ENCODE data around the gene BCCIP.

GRCh38 chr10:125878957-125879835, 55.9 kb downstream of the BCCIP start:
- TF ChIP-seq CSDC2 (CRISPR knock-in tag; IDR thresholded peaks at IDR 0.05) = no peak
- TF ChIP-seq GLIS3 (CRISPR knock-in tag; IDR thresholded peaks at IDR 0.05) = no peak
- no peak for TF ChIP-seq SNAI2 (CRISPR knock-in tag; IDR thresholded peaks at IDR 0.05)
- no peak for TF ChIP-seq ZNF8 (CRISPR knock-in tag; IDR thresholded peaks at IDR 0.05)
- TF ChIP-seq, protein P1, sequence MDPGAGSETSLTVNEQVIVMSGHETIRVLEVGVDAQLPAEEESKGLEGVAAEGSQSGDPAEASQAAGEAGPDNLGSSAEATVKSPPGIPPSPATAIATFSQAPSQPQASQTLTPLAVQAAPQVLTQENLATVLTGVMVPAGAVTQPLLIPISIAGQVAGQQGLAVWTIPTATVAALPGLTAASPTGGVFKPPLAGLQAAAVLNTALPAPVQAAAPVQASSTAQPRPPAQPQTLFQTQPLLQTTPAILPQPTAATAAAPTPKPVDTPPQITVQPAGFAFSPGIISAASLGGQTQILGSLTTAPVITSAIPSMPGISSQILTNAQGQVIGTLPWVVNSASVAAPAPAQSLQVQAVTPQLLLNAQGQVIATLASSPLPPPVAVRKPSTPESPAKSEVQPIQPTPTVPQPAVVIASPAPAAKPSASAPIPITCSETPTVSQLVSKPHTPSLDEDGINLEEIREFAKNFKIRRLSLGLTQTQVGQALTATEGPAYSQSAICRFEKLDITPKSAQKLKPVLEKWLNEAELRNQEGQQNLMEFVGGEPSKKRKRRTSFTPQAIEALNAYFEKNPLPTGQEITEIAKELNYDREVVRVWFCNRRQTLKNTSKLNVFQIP (CRISPR knock-in tag; IDR thresholded peaks at IDR 0.05; ENCODE audit: borderline replicate concordance, low read depth) = no peak
- TF ChIP-seq, protein P2, sequence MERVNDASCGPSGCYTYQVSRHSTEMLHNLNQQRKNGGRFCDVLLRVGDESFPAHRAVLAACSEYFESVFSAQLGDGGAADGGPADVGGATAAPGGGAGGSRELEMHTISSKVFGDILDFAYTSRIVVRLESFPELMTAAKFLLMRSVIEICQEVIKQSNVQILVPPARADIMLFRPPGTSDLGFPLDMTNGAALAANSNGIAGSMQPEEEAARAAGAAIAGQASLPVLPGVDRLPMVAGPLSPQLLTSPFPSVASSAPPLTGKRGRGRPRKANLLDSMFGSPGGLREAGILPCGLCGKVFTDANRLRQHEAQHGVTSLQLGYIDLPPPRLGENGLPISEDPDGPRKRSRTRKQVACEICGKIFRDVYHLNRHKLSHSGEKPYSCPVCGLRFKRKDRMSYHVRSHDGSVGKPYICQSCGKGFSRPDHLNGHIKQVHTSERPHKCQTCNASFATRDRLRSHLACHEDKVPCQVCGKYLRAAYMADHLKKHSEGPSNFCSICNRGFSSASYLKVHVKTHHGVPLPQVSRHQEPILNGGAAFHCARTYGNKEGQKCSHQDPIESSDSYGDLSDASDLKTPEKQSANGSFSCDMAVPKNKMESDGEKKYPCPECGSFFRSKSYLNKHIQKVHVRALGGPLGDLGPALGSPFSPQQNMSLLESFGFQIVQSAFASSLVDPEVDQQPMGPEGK (CRISPR knock-in tag; IDR thresholded peaks at IDR 0.05; ENCODE audit: borderline replicate concordance) = no peak
- TF ChIP-seq ZFP3 (CRISPR knock-in tag; IDR thresholded peaks at IDR 0.05) = no peak
- no peak for TF ChIP-seq ZFP30 (CRISPR knock-in tag; IDR thresholded peaks at IDR 0.05)

All from SK-N-SH treated with all-trans-retinoic acid at 6 μM for 48 hours (cell line).